B cell (primary cell): ENCODE results near the gene YPEL3.

ENCODE experiments used
- EZH2 ChIP-seq: IDR thresholded peaks from 2 replicates; pipeline ENCODE4 v1.6.1; 2012; ENCODE audit warnings: borderline replicate concordance, low read depth, mild to moderate bottlenecking, moderate library complexity, low read length; ENCODE audit not compliant: insufficient read depth, poor library complexity, severe bottlenecking
- TF ChIP-seq, protein P1 (sequence below): fragments of 200-600 bp; IDR thresholded peaks from one replicate; pipeline ENCODE4 v1.8.0; 2022; ENCODE audit warnings: antibody characterized with exemption, mild to moderate bottlenecking

DNA sequence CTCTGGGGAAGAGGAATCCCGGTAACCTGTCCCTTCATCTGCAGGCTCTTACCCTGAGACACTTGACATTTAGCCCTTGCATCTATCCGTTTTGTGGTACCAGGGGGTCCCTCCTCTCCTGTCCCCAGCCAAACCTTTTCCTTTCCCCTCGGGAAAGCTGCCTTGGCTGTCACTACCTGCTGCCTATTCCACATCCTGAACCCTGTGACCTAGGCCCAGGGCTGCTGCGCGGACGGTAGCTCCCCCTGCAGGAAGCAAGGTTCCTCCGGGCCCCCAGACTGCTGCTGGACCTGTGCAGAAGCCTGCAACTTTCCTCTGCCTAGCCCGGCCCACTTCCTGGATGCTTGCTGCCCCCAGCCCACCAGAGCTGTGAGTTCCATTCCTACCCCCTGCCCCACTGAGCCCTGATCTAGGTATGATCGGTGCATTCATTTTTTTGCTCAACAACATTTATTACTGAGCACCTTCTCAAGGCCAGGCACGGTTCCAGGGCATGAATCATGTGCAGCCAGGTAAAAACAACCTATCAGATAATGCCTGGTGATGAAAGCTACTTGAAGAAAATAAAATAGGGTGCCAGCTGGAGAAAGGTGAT is 41.0 kb downstream of the YPEL3 start:
- TF ChIP-seq, protein P1, sequence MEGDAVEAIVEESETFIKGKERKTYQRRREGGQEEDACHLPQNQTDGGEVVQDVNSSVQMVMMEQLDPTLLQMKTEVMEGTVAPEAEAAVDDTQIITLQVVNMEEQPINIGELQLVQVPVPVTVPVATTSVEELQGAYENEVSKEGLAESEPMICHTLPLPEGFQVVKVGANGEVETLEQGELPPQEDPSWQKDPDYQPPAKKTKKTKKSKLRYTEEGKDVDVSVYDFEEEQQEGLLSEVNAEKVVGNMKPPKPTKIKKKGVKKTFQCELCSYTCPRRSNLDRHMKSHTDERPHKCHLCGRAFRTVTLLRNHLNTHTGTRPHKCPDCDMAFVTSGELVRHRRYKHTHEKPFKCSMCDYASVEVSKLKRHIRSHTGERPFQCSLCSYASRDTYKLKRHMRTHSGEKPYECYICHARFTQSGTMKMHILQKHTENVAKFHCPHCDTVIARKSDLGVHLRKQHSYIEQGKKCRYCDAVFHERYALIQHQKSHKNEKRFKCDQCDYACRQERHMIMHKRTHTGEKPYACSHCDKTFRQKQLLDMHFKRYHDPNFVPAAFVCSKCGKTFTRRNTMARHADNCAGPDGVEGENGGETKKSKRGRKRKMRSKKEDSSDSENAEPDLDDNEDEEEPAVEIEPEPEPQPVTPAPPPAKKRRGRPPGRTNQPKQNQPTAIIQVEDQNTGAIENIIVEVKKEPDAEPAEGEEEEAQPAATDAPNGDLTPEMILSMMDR: peak; percentile 48
- no peak for TF ChIP-seq EZH2
